T1000 (cell line): ENCODE measurements around the gene RFC5.
"Not testable (repeated sequence)": the region's sequence is repeated elsewhere in the genome, so short reads cannot be mapped to it uniquely, and the experiment has no call there.

Source experiments
- DNase-seq: peaks from one replicate; lab custom pipeline; 2025; ENCODE audit warnings: mixed read lengths; lab: John Stamatoyannopoulos, UW

Gene RFC5

DNA sequence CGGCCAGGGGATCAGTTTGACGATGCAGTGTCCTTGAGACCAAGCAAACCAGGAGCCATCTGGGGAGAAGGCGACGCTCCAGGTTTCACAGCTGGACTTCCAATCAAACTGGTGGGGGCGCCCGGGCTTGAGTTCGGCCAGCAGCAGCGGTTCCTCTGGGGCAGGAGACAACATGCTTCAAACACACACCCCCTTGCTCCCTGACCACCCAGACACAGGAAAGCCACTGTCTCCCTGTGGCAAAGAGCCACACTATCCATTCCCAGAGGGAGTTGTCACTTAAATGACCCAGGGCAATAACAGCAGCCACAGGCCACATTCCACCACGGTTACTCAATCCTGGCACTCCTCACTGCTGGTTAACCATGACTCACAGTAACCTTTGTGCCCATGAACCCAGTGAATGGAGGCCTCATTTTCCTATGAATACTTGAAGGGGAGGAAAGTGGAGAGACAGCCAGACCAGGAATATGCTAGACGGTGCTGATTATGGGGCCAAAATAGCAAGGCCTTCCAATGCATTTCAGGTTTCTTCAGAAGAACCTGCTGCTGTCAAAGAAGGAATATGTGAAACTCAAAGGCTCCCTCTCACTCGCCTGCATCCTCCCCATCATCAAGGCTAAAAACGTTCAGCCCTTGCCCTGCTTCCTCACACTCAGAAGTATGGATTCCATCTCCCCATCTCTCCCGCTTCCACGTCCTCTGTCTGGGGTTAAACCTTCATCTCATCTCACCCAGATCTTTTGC is 36.0 kb downstream of the RFC5 start:
- DNase-seq = peak; percentile 78

DNA sequence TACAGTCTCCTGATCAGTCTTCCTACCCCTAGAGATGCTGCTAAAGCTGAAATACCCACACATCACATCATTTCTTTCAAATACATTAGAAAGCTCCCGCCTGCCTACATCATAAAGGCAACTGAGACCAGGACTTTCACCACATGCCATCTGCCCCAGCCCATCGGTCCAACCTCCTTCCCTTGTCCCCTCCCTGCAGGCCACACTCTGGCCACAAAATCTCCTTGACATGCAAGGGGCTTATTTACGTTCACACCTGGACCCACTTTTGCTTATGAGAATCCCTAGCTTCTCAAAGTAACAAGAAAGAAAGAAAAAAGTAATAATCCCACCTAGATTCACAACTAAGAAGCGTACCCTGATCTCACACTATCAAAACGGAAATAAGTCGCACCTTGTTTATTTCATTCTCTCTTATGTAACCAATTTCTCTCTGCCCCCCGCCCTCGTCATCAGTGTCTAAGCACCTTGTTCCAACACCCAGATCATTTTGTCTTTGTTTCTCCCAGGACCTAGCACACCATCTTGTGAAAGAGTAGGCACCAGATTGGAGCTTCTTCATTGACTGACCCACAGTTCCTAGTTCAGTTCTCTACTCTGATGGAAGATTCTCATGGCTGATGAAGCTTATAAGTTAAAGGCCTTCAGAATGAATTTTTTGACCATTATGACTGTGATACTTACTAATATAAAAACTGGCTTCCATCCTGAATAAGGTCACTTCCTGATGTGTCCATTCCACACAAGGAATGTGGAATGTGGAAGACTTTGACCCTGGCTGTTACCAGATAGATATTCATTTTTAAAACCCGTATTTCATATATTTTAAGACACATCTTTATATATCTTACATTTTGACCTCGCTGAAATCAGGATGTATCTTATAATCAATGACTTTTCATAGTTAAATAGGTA is 36.8 kb downstream of the RFC5 start:
- DNase-seq = no peak

DNA sequence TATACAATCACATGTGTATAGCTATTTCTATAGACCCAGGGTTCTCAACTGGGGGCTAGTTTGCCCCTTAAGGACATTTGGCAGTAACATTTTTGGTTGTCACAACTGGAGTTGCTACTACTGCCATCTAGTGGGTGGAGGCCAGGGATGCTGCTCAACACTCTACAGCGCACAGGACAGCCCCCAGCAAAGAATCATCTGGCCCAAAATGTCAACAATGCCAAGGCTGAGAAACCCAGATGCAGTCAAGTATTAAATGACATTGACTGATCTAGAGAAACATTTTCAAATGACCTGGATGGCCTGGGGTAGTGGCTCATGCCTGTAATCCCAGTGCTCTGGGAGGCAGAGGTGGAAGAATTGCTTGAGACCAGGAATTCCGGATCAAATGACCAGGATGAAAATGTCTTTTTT is 38.6 kb downstream of the RFC5 start:
- DNase-seq = peak; percentile 23

DNA sequence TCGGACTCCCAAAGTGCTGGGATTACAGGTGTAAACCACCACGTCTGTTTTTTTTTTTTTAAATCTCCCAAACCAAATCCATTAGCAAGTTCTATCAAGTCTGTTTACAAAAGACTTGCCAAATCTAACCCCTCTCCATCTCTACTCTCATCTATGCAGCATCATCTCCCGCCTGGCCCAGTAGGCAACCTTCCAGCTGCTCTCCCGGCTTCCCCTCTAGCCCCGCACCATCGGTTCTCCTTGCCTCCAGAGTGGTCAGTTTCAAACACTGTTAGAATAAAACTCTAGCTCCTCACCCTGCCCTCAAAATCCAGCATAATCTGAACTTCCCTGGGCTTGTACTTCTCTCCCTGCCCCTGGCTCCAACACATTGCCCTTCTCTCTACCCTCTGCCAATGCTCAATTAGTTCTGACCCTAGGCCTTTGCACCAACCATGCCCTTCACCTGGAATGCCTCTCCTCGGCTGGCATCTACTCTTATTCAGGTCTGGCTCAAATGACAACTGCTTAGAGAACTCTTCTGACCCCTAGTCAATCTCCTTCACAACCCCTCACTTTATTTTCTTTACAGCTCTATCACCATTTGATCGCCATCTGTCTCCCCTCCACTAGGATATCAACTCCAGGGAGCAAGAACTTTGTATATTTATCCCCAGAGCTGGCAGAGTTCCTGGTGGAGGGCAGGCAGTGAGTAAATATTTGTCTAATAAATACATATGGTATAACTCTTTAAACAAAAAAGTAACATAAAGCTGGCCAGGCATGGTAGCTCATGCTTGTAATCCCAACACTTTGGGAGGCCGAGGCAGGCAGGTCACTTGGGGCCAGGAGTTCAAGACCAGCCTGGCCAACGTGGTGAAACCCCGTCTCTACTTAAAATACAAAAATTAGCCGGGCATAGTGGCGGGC is 39.6 kb downstream of the RFC5 start:
- no peak for DNase-seq

DNA sequence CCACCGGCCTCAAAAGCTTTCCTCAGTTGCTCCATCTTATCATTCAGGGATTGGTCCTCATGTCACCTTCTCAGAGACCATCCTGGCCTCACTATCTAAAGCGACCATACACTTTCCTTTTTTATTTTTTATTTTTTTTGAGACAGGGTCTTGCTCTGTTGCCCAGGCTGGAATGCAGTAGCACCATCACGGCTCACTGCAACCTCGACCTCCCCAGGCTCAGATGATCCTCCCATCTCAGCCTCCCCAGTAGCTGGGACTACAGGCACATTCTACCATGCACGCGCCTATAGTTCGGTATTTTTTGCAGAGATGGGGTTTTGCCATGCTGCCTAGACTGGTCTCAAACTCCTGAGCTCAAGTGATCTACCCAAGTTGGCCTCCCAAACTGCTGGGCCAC is 41.7 kb downstream of the RFC5 start:
- no peak for DNase-seq

- no peak for DNase-seq
These were observed 42.4 kb downstream of the RFC5 start for GRCh38 chr12:118058881-118059280.

GRCh38 chr12:118059341-118060191 is 43.1 kb downstream of the RFC5 start:
- DNase-seq = no peak

DNA sequence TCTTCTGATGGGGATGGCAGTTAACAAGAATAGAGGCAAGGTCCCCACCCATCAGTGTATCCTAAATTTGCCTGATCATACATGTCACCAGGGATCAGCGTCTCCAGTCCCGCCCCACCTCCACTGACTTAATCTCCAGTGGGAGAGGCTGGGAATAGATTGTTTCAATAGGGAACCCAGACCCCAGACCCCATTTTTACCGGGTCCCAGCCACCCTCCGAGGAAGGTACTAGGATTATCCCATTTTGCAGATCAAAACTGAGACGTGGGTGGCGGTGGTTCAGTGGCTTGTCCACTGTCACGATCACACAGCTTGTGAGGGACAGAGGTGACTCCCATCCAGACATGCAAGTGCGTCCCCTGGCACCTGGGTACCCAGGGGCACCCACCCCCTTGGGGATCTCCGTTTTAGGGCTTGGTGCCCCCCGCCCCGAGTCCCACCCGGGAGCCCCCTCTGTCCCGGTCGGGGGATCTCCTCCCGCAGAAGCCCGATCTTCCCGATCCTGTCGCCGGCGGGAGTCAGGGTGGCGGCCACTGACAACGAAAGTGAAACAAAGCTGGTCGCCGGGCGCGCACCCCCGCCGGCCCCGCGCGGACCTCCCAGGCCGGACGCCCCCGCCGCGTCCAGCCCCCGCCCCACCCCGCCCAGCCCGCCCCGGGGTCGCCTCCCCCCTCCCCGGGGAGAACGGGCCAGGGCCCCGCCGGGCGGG is 44.0 kb downstream of the RFC5 start:
- no peak for DNase-seq

DNA sequence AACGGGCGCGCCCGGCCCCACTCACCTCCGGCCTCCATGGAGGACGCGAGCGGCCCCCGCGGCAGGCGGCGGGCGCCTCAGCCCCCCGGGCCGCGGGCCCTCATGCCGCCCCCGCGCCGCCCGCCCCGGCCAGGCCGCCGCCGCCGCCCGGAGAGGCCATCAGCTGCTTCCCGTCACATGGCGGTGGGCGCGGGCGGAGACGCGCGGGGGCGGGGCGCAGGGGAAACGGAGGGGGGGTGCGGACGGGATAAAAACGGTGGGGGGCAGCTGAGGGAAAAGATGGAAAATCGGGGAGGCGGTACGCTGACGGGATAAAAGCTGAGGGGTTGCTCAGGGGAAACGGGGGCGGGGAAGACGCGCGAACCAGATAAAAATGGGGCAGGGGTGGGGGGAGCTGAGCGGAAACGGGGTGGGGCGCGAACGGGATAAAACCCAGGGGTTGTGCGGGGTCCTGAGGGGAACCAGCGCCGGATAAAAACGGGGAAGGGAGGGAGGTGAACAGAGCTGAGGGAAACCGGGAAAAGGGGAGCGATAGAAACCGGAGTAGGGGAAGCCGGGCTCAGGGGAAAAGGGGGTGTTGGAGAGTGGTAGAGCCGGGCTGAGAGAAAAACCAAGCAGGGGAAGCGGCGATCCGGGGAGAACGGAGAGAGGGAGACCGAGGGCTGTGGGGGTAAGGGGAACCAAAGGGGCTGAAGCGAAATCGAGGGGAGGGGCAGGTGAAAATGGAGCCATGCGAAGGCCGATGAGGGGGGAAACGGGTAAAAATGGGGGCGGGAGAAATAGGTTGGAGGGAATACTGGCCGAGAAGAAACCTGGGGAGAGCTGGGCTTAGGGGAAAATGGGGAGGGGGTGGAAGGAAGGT is 44.7 kb downstream of the RFC5 start, which contains the start of gene WSB2:
Gene WSB2, minus strand, starts transcription at position 169 of the 862 bp plus-strand sequence. Its CDS starts 131 bp downstream, at position 38.
- DNase-seq = peak; percentile 27

- DNase-seq = no peak
These were observed 45.7 kb downstream of the RFC5 start for GRCh38 chr12:118061873-118062843.

- DNase-seq = no peak
These were observed 47.3 kb downstream of the RFC5 start for GRCh38 chr12:118063576-118064391.

DNA sequence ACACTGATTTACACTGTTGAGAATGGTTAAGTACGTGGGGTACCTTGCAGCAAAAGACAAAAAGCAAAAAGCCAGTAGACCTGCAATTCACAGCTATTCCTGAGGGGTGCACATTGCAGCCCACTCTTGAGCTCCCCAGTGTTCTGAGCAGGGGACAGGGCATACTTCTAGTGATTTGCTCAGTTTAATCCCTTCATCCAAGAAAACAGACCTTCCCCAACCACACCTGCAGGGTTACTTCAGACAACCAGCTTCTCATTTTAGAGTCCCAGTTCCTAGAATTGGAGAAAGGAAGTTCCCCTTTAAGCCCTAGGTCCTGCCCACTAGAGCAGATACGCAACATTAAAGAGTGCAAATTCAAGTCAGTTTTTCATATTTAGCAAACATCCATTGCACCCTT is 48.1 kb downstream of the RFC5 start:
- DNase-seq = no peak

DNA sequence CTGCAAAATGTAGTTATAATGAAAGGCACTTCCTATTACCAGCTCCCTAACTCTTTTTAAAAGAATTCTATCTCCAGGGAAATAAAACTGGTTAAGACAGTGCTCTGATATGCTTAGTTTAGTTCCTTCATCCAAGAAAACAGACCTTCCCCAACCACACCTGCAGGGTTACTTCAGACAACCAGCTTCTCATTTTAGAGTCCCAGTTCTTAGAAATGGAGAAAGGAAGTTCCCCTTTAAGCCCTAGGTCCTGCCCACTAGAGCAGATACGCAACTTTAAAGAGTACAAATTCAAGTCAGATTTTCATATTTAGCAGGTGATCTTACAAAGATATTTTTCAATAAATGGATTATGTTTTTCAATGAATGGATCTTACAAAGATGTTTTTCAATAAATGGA is 48.9 kb downstream of the RFC5 start:
- no peak for DNase-seq

GRCh38 chr12:118068445-118068844 is 51.9 kb downstream of the RFC5 start:
- no peak for DNase-seq

DNA sequence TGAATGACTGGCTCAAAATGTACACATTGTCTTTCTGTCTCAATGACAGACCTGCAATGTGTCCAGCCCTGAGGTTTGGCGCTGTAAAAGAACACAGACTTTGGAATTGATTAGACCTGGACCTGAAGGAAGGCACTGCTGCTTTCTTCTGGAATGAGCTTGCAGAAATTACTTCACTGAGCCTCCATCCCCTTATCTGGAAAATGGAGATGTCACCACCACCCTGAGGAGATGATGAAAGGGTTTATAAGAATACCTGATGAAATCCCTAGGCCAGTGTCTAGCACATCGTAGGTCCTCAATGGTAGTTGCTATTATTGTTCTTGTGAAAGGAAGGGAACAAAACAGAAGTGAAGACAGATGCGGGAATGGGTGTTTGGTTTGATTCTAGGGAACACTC is 54.1 kb downstream of the RFC5 start:
- DNase-seq = no peak

DNA sequence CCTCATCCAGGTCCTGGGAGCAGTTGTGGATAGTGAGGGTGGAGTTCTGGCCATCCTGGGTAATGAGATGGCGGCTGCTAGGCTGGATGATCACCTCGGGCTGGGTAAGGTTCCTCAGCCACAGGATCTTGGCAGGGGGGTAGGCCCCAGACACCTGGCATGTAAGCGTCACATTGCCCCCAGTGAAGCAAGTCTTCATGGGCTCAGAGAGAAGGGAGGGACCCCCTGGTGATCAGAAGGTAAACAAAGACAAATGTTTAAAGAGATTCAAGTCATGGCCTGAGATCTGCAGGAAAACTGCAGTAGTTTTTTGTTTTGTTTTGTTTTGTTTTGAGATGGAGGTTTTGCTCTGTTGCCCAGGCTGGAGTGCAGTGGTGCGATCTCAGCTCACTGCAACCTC is 57.3 kb downstream of the RFC5 start:
- DNase-seq = no peak

- DNase-seq = not testable (repeated sequence)
These were observed 65.0 kb downstream of the RFC5 start for GRCh38 chr12:118081521-118081920.
